ENCODE data around the gene CREBL2.

DNA sequence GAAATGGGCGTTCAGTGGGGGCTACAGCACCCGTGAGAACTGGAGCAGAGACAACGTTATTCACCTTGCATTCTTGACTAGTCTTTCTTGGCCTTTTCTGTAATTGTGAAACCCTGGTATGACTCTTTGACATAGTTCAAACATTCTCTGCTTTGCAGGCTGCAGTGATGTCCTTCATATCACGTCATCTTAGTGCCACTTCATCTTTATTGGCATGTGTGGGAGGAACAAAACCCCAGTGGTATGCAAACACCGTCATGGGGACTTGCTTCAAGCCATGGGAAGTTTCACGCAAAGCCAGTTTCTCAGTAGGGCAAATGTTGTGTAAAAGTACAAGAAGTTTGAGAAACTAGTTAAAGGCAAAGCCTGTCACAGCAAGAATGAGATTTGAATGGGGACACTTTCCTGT lies 28.8 kb upstream of the CREBL2 start:
- TF ChIP-seq POLR2AphosphoS5 (IDR thresholded peaks at IDR 0.05; ENCODE audit: borderline replicate concordance, low read depth, low read length) (no peak), FOXP2 (optimal IDR thresholded peaks at IDR 0.05; ENCODE audit: control extremely low read depth, extremely low read length, insufficient read depth) (no peak)
